GM20431 (cell line): ENCODE data around the gene PEX16.

Source experiments
- in situ Hi-C: fragments of 300-500 bp; cut with MseI, MboI; formaldehyde crosslinking; loops from one replicate; pipeline ENCODE4 v1.15.0; 2020; ENCODE audit warnings: low sequenced_read_pairs; ENCODE audit not compliant: unreplicated experiment

Gene PEX16

GRCh38 chr11:45881708-45882368, 35.8 kb downstream of the PEX16 start:
- in situ Hi-C loops, result no loop called here

- in situ Hi-C loops, result no loop called here
Observed at GRCh38 chr11:45880772-45881570, 36.7 kb downstream of the PEX16 start.

GRCh38 chr11:45879803-45880686, 37.6 kb downstream of the PEX16 start:
- in situ Hi-C loops, result no loop called here

- in situ Hi-C loops, result no loop called here
Observed at GRCh38 chr11:45877845-45878244, 39.8 kb downstream of the PEX16 start.

GRCh38 chr11:45877221-45877620, 40.5 kb downstream of the PEX16 start:
- in situ Hi-C loops, result no loop called here

- in situ Hi-C loops, result no loop called here
Observed at GRCh38 chr11:45876401-45876800, 41.3 kb downstream of the PEX16 start.

- in situ Hi-C loops, result no loop called here
Observed at GRCh38 chr11:45872651-45873356, 44.9 kb downstream of the PEX16 start.

- in situ Hi-C loops, result no loop called here
Observed at GRCh38 chr11:45871638-45872037, 46.0 kb downstream of the PEX16 start.

GRCh38 chr11:45870706-45871105, 47.0 kb downstream of the PEX16 start:
- in situ Hi-C loops, result no loop called here

- in situ Hi-C loops, result no loop called here
Observed at GRCh38 chr11:45869551-45869950, 48.1 kb downstream of the PEX16 start.

- in situ Hi-C loops, result no loop called here
Observed at GRCh38 chr11:45864041-45864440, 53.6 kb downstream of the PEX16 start.

GRCh38 chr11:45860764-45861510, 56.7 kb downstream of the PEX16 start:
- in situ Hi-C loops, result no loop called here

- in situ Hi-C loops, result no loop called here
Observed at GRCh38 chr11:45860348-45860747, 57.3 kb downstream of the PEX16 start.
